Liver (tissue), 9 donors: ENCODE measurements around the gene LDLRAD3. TPM values are rescaled to one million over a fixed set of nuclear protein-coding genes. Genes with fewer than 3 reads are reported as not detected.

Source experiments
- DNase-seq: peaks from one replicate; pipeline ENCODE4 v3.0.0-alpha.2; 2017; ENCODE audit warnings: low spot score
- H3K27ac ChIP-seq, 2 donors: one replicate each; pipeline ENCODE4 v1.7.0; 2013; ENCODE audit warnings: inconsistent platforms in 2 of 2, low read length in 2 of 2, control low read depth in 1 of 2, low read depth in 1 of 2, mild to moderate bottlenecking in 1 of 2
- H3K27me3 ChIP-seq, 4 donors: one replicate each; pipeline versions ENCODE4 v1.6.1 to v1.7.0; 2013; ENCODE audit warnings: low read length in 3 of 4, inconsistent platforms in 1 of 4, mild to moderate bottlenecking in 1 of 4, moderate library complexity in 1 of 4; ENCODE audit not compliant: control insufficient read depth in 4 of 4, insufficient read depth in 4 of 4
- H3K36me3 ChIP-seq, 4 donors: one replicate each; pipeline versions ENCODE4 v1.6.1 to v1.7.0; 2013; ENCODE audit warnings: low read length in 3 of 4, mild to moderate bottlenecking in 3 of 4, low read depth in 1 of 4, moderate library complexity in 1 of 4; ENCODE audit not compliant: control insufficient read depth in 4 of 4, insufficient read depth in 3 of 4
- H3K4me1 ChIP-seq, 4 donors: one replicate each; pipeline versions ENCODE4 v1.6.1 to v1.7.0; 2013; ENCODE audit warnings: low read length in 3 of 4, mild to moderate bottlenecking in 3 of 4, moderate library complexity in 1 of 4; ENCODE audit not compliant: control insufficient read depth in 4 of 4, insufficient read depth in 4 of 4
- H3K4me3 ChIP-seq, 3 donors: one replicate each; pipeline versions ENCODE4 v1.6.1 to v1.7.0; 2013; ENCODE audit warnings: low read length in 3 of 3, control low read depth in 1 of 3, low read depth in 1 of 3, mild to moderate bottlenecking in 1 of 3
- H3K9ac ChIP-seq, 2 donors: one replicate each; pipeline ENCODE4 v1.7.0; 2013; ENCODE audit warnings: low read length in 2 of 2, mild to moderate bottlenecking in 2 of 2, moderate library complexity in 2 of 2, control low read depth in 1 of 2, low read depth in 1 of 2
- H3K9me3 ChIP-seq, 4 donors: one replicate each; pipeline versions ENCODE4 v1.6.1 to v1.7.0; 2013; ENCODE audit warnings: low read length in 3 of 4; ENCODE audit not compliant: control insufficient read depth in 4 of 4
- EGR1 ChIP-seq, 2 donors: IDR thresholded peaks; 2 replicates each; pipeline ENCODE4 v1.6.1; 2016 to 2018; ENCODE audit warnings: antibody characterized with exemption in 2 of 2, low read depth in 2 of 2
- FOXA1 ChIP-seq: IDR thresholded peaks from 2 replicates; pipeline ENCODE4 v1.6.1; 2016; ENCODE audit warnings: antibody characterized with exemption
- FOXA2 ChIP-seq: IDR thresholded peaks from 2 replicates; pipeline ENCODE4 v1.6.1; 2016; ENCODE audit warnings: antibody characterized with exemption
- GABPA ChIP-seq, 2 donors: IDR thresholded peaks in 1 of 2; conservative IDR thresholded peaks in 1 of 2; 2 replicates each; pipeline ENCODE4 v1.6.1; 2016; ENCODE audit warnings: antibody characterized with exemption in 2 of 2, mild to moderate bottlenecking in 1 of 2, moderate library complexity in 1 of 2
- HNF4G ChIP-seq: IDR thresholded peaks from 2 replicates; pipeline ENCODE4 v1.6.1; 2016; ENCODE audit warnings: antibody characterized with exemption
- JUND ChIP-seq, 2 donors: IDR thresholded peaks; 2 replicates each; pipeline ENCODE4 v1.6.1; 2016; ENCODE audit warnings: antibody characterized with exemption in 2 of 2
- NR2F2 ChIP-seq: IDR thresholded peaks from 2 replicates; pipeline ENCODE4 v1.6.1; 2016; ENCODE audit warnings: antibody characterized with exemption
- RAD21 ChIP-seq, 2 donors: IDR thresholded peaks; 2 replicates each; pipeline ENCODE4 v1.6.1; 2016; ENCODE audit warnings: antibody characterized with exemption in 2 of 2, mild to moderate bottlenecking in 2 of 2
- RXRA ChIP-seq, 2 donors: IDR thresholded peaks; 2 replicates each; pipeline ENCODE4 v1.6.1; 2017 to 2018; ENCODE audit warnings: antibody characterized with exemption in 2 of 2, mild to moderate bottlenecking in 1 of 2
- SP1 ChIP-seq: IDR thresholded peaks from 2 replicates; pipeline ENCODE4 v1.6.1; 2018; ENCODE audit warnings: antibody characterized with exemption, mild to moderate bottlenecking
- TAF1 ChIP-seq: conservative IDR thresholded peaks from 2 replicates; pipeline ENCODE4 v1.6.1; 2016; ENCODE audit warnings: antibody characterized with exemption, mild to moderate bottlenecking
- YY1 ChIP-seq: IDR thresholded peaks from 2 replicates; pipeline ENCODE4 v1.6.1; 2016; ENCODE audit warnings: antibody characterized with exemption, mild to moderate bottlenecking
- WGBS: extraction: QIAGEN DNeasy Blood & Tissue Kit; methylation state at CpG from one replicate; pipeline ENCODE4 v1.1.7; 2013; 5-methylcytosine and 5-hydroxymethylcytosine counted together
- polyA plus RNA-seq, 2 donors: library from polyadenylated mRNA; stranded (reverse) in 1 of 2; unstranded in 1 of 2; fragments of 200-250 nt in 1 of 2; fragments of >200 nt in 1 of 2; fragmentation: Nextera tagmentation in 1 of 2; extraction: Ambion mirVana in 1 of 2; gene quantifications; one replicate each; pipeline versions ENCODE4 v1.2.1 to v1.2.3, GENCODE V29; 2013 to 2015
- total RNA-seq, 2 donors: library from RNA; depleted of rRNA; stranded (reverse); fragments of >200 nt; gene quantifications; one replicate each; pipeline ENCODE4 v1.2.3, GENCODE V29; 2014
- TF ChIP-seq, protein P1 (sequence below): IDR thresholded peaks from 2 replicates; pipeline ENCODE4 v1.6.1; 2016; ENCODE audit warnings: antibody characterized with exemption
- TF ChIP-seq, protein P2 (sequence below): IDR thresholded peaks from 2 replicates; pipeline ENCODE4 v1.6.1; 2016; ENCODE audit warnings: antibody characterized with exemption, mild to moderate bottlenecking
- TF ChIP-seq, protein P3 (sequence below): fragments of 150-350 bp; IDR thresholded peaks from 2 replicates; pipeline ENCODE4 v1.5.1; 2017; ENCODE audit warnings: improper control_type of control experiment, low read depth, low read length; ENCODE audit not compliant: missing input control
- TF ChIP-seq, protein P4 (sequence below): IDR thresholded peaks from 2 replicates; pipeline ENCODE4 v1.6.1; 2016; ENCODE audit warnings: antibody characterized with exemption
- TF ChIP-seq, protein P5 (sequence below): IDR thresholded peaks from 2 replicates; pipeline ENCODE4 v1.6.1; 2016; ENCODE audit warnings: antibody characterized with exemption
- donor health status: healthy.
- donor health status: healthy.
- donor health status: healthy.
- donor health status: healthy.
- donor health status: healthy.

The LDLRAD3 gene
- total and polyA plus RNA-seq, 4 donors, result 0.75 to 1.3 (median 0.93) TPM

DNA sequence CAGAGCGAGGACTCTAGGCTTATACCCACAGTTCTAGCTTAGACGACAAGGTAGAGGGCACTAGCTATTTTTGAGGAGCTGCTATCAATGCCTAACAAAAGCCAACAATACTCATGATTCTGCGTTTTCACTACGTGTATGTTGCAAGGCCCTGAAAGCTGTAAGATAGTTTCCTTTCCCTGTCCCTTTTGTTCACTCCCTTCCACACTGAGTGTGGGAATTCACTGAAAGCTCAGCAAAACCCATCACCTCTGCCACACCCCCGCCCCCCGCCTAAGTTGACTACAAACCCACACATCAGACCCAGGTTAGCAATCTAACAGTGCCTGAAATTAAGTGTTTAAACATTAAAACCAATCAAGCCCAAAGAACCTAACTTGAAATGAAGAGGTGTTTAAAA is 6.2 kb upstream of the LDLRAD3 start:
- H3K9me3 ChIP-seq, result no peaks in the 10 kb centered on the region
- no peak overlapping the region for H3K27ac ChIP-seq
- no peak overlapping the region for H3K9ac ChIP-seq
- no peak for DNase-seq
- WGBS, result 79% methylated on average over 6 of the region's 6 CpGs
- no peaks in the 10 kb centered on the region for H3K36me3 ChIP-seq
- H3K4me3 ChIP-seq, result no peak overlapping the region
- TF ChIP-seq, protein P1, sequence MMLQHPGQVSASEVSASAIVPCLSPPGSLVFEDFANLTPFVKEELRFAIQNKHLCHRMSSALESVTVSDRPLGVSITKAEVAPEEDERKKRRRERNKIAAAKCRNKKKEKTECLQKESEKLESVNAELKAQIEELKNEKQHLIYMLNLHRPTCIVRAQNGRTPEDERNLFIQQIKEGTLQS, result no peak
- TF ChIP-seq EGR1 (IDR thresholded peaks at IDR 0.05; ENCODE audit: low read depth in 2 of 2) (no peak), FOXA1 (no peak)
- TF ChIP-seq, protein P2, sequence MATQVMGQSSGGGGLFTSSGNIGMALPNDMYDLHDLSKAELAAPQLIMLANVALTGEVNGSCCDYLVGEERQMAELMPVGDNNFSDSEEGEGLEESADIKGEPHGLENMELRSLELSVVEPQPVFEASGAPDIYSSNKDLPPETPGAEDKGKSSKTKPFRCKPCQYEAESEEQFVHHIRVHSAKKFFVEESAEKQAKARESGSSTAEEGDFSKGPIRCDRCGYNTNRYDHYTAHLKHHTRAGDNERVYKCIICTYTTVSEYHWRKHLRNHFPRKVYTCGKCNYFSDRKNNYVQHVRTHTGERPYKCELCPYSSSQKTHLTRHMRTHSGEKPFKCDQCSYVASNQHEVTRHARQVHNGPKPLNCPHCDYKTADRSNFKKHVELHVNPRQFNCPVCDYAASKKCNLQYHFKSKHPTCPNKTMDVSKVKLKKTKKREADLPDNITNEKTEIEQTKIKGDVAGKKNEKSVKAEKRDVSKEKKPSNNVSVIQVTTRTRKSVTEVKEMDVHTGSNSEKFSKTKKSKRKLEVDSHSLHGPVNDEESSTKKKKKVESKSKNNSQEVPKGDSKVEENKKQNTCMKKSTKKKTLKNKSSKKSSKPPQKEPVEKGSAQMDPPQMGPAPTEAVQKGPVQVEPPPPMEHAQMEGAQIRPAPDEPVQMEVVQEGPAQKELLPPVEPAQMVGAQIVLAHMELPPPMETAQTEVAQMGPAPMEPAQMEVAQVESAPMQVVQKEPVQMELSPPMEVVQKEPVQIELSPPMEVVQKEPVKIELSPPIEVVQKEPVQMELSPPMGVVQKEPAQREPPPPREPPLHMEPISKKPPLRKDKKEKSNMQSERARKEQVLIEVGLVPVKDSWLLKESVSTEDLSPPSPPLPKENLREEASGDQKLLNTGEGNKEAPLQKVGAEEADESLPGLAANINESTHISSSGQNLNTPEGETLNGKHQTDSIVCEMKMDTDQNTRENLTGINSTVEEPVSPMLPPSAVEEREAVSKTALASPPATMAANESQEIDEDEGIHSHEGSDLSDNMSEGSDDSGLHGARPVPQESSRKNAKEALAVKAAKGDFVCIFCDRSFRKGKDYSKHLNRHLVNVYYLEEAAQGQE, result no peak
- peaks cover 0 to 9% (median 7%) of the 10 kb centered on the region in 4 donors for H3K4me1 ChIP-seq
- H3K27me3 ChIP-seq, result peaks cover 0 to 3% (median 0%) of the 10 kb centered on the region in 4 donors

DNA sequence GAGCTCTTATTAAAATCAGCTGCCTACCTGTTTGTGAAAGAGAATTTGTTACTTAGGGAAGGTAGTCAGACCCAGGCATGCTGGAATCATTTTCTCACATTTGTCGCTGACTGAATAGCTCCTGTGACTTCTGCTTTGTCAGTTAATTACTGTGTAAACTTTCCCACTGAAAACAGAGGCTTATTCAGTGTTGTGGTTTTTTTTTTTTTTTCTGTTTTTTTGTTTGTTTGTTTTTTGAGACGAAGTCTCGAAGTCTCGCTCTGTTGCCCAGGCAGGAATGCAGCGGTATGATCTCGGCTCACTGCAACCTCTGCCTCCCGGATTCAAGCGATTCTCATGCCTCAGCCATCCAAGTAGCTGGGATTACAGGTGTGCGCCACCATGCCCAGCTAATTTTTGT is 5.6 kb upstream of the LDLRAD3 start:
- peaks cover 0 to 3% (median 0%) of the 10 kb centered on the region in 4 donors for H3K27me3 ChIP-seq
- H3K9me3 ChIP-seq, result no peaks in the 10 kb centered on the region
- no peak overlapping the region for H3K27ac ChIP-seq
- H3K4me1 ChIP-seq, result peaks cover under 1 to 12% (median 7%) of the 10 kb centered on the region in 4 donors
- no peak for DNase-seq
- no peaks in the 10 kb centered on the region for H3K36me3 ChIP-seq
- WGBS, result 86% methylated on average over 9 of the region's 9 CpGs
- H3K4me3 ChIP-seq, result no peak overlapping the region
- TF ChIP-seq JUND (IDR thresholded peaks at IDR 0.05) (no peak), GABPA (IDR thresholded peaks at IDR 0.05 in 1 of 2, conservative IDR thresholded peaks at IDR 0.05 in 1 of 2) (no peak), EGR1 (IDR thresholded peaks at IDR 0.05; ENCODE audit: low read depth in 2 of 2) (no peak), NR2F2 (no peak), HNF4G (no peak), RAD21 (IDR thresholded peaks at IDR 0.05) (no peak), SP1 (no peak), RXRA (IDR thresholded peaks at IDR 0.05) (no peak), FOXA1 (no peak), FOXA2 (no peak), TAF1 (no peak), YY1 (no peak)
- TF ChIP-seq, protein P3, sequence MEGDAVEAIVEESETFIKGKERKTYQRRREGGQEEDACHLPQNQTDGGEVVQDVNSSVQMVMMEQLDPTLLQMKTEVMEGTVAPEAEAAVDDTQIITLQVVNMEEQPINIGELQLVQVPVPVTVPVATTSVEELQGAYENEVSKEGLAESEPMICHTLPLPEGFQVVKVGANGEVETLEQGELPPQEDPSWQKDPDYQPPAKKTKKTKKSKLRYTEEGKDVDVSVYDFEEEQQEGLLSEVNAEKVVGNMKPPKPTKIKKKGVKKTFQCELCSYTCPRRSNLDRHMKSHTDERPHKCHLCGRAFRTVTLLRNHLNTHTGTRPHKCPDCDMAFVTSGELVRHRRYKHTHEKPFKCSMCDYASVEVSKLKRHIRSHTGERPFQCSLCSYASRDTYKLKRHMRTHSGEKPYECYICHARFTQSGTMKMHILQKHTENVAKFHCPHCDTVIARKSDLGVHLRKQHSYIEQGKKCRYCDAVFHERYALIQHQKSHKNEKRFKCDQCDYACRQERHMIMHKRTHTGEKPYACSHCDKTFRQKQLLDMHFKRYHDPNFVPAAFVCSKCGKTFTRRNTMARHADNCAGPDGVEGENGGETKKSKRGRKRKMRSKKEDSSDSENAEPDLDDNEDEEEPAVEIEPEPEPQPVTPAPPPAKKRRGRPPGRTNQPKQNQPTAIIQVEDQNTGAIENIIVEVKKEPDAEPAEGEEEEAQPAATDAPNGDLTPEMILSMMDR, result no peak
- TF ChIP-seq, protein P4, sequence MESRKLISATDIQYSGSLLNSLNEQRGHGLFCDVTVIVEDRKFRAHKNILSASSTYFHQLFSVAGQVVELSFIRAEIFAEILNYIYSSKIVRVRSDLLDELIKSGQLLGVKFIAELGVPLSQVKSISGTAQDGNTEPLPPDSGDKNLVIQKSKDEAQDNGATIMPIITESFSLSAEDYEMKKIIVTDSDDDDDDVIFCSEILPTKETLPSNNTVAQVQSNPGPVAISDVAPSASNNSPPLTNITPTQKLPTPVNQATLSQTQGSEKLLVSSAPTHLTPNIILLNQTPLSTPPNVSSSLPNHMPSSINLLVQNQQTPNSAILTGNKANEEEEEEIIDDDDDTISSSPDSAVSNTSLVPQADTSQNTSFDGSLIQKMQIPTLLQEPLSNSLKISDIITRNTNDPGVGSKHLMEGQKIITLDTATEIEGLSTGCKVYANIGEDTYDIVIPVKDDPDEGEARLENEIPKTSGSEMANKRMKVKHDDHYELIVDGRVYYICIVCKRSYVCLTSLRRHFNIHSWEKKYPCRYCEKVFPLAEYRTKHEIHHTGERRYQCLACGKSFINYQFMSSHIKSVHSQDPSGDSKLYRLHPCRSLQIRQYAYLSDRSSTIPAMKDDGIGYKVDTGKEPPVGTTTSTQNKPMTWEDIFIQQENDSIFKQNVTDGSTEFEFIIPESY, result no peak
- TF ChIP-seq, protein P5, sequence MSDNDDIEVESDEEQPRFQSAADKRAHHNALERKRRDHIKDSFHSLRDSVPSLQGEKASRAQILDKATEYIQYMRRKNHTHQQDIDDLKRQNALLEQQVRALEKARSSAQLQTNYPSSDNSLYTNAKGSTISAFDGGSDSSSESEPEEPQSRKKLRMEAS, result no peak
- TF ChIP-seq, protein P2, result no peak
- TF ChIP-seq, protein P1, result no peak
- no peak overlapping the region for H3K9ac ChIP-seq
